Cardiac septum (tissue), 1 donor: Measurements from ENCODE around the gene ANKRD39. TPM values are rescaled to one million over a fixed set of nuclear protein-coding genes. Genes with fewer than 3 reads are reported as not detected.
"Not testable (repeated sequence)": the region's sequence is repeated elsewhere in the genome, so short reads cannot be mapped to it uniquely, and the experiment has no call there.

Source experiments
- DNase-seq: peaks from one replicate; pipeline ENCODE4 v3.0.0-alpha.2; 2020; ENCODE audit warnings: low spot score
- intact Hi-C: fragments of 100-400 bp; cut with DNase I; formaldehyde crosslinking; loops from one replicate; pipeline ENCODE4 v1.14.0; 2022
- total RNA-seq: library from RNA; stranded (reverse); fragmentation: NEBNext Ultra II Directional; extraction: Animal tissue kit (Norgen Biotek cat#: 25700); gene quantifications from one replicate; pipeline ENCODE4 v1.2.1, GENCODE V29; 2021
- donor health status: DM: no; HTN: no; CAD: no.

The ANKRD39 gene
- total RNA-seq, 1 donor from 2014 or later = 15.2 TPM

DNA sequence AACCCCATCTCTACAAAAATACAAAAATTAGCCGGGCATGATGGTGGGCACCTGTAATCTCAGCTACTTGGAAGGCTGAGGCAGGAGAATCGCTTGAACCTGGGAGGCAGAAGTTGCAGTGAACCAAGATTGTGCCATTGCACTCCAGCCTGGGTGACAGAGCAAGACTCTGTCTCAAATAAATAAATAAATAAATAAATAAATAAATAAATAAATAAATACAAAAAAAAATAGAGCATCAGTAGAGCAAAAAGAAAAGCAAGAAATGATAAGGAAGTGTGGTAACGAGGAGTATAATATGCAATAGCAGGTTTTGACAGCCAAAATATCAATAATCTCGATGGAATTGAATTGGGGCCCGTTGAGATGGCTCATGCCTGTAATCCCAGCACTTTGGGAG lies 31.7 kb upstream of the ANKRD39 start:
- intact Hi-C loops, DNase-seq: not testable (repeated sequence)

DNA sequence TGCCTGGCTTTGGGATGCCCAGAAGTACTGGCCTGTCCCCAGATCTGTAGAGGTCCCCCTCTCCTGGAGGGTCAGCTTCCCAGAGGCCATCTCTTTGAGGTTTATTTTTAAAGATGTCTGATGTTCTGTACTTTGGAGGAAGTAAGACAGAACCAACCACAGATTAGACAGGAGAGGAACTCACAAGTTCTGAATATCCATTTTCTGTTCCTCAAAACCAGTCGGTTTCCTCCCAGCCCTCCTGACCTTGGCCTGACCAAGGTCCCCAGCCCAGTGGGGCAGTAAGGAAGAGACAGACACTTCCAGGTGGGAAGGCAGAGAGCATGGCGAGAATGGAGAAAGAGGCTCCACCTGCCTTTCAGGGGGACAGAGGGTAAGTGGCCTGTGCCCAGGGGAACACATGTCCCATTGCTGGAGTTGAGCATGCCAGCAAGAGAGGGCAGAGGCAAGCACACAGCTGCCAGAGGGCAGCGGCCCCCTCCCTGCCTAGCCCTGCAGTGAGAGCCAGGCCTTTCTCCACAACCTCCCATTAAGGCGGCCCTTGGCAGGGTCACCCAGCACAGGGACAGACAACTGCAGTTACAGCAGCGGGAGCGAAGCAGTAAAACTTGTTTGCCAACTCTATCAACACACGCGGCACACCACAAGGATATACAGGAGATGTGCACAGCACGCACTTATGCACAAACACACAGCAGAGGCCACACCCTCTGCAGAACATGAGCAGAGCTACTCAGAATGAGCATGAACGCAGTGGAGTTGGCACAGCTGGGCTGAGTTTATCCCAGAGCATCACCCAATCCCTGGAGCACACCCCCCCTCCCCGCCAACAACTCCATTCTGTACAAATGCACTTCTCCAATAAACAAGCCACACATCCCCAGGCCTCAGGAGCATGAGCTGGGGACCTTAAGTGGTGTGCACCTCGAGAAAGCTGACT lies 30.5 kb upstream of the ANKRD39 start:
- intact Hi-C loops = loop anchor here (1.0 kb wide), 1 partner anchor 19 kb away; no protein-coding TSS in a partner anchor
- no peak for DNase-seq

DNA sequence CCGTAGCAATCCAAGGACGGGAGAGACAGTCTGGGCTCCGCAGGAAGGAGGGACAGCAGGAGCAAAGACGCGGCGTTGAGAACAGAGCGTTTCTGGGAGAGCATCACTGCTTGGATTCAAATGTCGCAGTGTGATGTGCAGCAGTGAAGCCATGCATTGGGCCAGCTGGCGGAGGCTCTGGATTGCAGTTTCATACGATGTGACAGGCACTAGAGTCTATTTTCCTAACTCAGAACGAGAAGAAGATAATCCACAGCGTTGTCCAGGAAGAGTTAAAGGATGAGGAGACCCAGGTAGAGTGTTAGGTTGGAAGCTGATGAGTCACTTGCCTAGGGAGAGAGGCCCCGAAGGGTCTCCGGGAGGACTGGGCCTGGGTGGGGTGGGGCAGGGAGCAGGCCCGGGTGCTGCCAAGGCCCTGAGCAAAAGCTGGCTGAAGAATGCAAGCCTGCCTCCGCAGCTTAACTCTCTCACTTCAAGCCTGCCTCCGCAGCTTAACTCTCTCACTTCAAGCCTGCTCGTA lies 29.7 kb upstream of the ANKRD39 start:
- intact Hi-C loops = loop anchor here (1.0 kb wide), 1 partner anchor 20 kb away; no protein-coding TSS in a partner anchor
- no peak for DNase-seq

DNA sequence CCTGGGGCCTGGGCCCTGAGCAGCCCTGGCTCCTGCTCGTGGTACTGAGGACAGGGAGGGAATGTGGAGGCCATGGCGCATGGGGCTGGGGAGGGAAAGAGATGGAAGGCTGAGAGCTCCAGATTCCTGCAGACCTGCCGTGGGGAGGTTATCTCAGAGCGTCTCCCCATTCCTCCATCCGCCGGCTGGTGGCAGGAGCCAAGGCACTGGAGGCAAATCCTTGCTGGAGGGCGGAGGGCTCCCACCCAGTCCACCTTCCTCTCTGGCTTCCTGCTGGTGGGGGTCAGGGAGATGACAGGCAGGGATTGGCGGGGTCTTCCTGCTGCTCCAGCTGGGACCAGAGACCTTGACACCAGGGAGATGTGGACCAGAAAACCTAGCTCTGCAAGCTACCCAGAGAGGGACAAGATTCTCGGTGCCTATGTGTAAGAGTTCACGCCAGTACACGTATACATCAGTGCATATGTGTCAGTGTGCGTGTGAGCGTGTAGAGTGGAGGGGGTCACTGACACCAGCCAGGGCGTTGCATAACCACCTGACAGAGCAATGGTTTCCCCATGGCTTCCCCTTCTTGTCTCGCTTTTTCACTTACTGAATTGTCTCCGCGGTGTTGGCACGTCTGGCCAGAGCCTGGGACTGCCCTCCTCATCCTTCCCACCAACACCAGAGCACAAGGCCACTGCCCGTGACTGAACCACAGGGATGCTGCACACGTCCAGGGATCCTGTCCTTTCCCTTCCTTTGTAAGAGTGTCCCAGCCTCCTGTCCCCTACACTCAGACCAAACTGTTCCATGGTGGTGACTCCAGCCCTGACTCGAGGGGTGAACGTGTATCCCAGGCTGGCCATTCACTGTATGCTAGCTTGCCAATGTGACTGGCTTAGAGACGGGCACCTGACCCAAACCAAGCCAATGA lies 27.9 kb upstream of the ANKRD39 start:
- intact Hi-C loops = no loop called here
- no peak for DNase-seq

DNA sequence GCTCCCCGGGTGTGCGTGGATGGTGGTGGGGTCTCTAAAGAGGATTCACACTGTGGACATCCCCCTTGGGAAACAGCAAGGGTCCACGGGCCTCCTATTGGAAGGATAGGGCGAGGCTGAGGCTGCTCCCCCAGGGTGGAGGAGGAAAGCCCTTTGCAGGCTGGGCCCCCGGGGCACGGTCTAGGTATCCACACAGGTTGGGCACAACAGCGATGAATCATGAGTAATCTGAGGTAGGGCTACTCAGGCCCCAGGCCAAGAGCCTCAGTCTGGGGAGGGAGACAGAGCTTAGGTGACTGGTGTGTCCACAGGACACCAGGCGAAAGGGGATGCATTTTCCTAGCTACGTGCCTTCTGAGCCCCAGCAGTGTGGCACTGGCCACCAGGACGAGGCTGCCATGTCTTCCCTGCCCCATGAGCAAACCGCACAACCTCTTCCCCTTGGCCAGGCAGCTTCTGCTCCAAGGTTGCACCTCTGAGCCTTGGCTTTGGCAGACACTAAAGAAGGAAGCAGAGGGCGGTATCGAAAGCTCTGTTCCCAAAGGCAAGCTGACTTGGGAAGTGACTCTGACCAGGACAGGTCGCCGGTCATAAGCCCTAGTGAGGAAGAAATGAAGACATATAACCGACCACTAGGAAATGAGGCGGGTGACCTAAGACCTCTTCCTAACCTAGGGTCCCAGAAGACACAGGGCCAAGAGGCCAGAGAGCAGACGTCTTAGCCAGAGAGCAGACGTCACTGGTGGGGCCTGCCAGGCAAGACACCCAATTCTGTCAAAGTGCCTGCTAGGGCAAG lies 26.7 kb upstream of the ANKRD39 start:
- DNase-seq = no peak
- intact Hi-C loops = no loop called here

DNA sequence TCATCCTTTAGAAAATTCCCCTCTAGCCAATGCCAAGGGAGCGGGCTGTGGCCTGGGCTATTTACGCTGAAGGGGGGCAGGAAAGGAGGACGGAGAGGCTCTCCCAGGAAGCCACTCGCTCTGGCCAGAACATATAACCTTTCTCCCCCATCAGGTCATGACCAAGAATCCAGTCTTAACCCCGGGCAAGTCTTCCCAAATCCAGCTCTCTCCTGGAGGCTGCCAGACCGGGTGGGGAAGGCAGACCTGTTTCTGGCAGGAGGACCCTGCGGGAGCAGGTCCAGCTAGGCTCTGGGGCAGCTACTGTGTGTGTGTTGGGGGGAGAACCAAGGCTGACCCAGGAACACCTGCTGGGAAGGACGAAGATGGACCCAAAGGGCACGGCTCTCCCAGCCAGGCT lies 25.5 kb upstream of the ANKRD39 start:
- intact Hi-C loops = no loop called here
- DNase-seq = no peak

DNA sequence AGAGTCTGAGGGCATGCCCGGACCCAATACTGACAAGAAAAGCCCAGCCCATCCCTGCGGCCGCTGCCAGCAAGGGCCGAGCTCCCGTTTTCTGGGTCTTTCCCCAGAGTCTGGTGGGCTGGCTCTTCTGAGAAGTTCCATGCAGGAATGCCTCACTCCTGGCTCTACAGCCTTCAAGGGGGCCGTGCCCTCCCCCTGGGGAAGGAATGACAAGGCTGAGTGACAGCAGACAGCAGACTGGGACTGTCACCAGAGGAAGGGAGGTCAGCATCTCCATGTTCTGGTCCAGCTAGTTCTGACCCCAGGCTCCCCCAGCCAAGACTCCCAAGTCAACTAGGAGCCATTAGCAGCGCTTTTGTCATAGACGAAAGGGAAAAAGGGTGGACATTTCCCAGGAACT lies 25.1 kb upstream of the ANKRD39 start:
- DNase-seq = no peak
- intact Hi-C loops = no loop called here

DNA sequence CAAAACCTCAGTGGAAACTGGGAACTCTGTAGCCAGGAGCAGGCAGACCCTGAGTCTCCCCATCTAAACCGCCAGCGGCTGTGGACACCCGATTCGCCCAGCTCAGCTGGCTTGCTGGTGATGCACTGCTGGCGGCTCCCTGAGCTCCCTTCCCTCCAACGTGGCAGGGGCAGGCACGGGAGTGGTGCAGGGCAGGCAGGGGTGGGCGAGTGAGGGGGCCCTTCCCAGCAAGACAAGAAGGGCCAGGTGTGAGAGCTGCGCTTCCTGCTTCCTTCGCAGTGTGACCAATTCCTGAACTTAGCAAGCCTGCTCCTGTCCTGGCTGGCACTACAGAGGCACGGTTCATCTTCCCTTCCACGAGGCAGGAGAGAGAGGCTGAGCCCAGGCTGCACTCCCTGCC lies 24.4 kb upstream of the ANKRD39 start:
- intact Hi-C loops = no loop called here
- no peak for DNase-seq

DNA sequence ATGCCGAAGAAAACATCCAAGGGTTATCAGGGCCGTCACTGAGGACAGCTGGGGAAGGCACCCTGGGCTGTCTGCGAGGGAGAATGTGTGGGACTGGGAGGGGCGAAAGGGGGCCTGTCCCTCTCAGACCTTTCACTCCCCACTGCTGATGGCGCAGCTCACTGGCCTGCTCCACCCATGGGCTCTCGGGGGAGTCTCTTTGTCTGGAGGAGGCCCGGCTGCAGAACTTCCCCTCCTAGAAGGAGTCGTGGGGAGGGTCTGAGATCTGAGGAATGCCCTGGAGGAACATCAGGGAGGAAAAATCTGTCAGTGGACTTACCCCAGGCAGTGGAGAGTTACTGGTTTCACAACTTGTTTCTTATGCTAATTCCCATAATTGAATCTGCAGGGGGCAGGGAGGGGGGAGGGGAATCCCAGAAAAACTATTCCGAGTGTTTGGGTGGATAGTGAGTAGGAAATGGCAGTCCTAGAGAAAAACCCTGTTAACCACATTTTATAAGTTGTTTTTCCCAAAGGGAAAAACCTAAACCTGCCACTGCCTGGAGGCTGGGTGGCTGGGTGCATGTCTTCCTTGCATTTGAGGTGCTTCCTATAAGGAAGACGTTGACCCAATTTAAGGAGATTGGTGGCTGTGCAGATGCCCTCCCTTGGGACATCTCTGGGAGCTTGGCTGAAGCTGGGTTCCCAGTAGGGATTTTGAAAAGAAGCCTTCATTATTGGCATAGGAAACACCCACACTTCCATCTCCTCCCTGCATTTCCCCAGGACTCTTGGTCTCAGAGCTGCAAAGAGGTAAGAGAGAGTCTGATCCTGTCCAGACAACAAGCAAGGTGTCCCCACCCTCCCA lies 23.8 kb upstream of the ANKRD39 start:
- intact Hi-C loops = loop anchor here (1.0 kb wide), 1 partner anchor 23 kb away; no protein-coding TSS in a partner anchor
- DNase-seq = no peak

DNA sequence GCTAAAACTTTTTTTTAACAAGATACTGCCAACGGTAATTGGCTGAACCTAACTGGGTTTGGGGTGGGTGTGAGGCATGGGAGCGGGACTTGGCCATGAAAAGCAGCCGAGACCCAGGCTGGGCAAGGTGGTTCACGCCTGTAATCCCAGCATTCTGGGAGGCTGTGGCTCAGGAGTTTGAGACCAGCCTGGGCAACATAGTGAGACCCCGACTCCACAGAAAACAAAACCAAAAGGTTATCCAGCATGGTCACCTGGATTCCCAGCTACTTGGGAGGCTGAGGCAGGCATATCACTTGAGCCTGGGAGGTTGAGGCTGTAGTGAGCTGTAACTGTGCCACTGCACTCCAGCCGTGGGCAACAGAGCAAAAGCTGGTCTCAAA lies 23.1 kb upstream of the ANKRD39 start:
- DNase-seq = no peak
- intact Hi-C loops = loop anchor here (1.0 kb wide), 1 partner anchor 23 kb away; no protein-coding TSS in a partner anchor

DNA sequence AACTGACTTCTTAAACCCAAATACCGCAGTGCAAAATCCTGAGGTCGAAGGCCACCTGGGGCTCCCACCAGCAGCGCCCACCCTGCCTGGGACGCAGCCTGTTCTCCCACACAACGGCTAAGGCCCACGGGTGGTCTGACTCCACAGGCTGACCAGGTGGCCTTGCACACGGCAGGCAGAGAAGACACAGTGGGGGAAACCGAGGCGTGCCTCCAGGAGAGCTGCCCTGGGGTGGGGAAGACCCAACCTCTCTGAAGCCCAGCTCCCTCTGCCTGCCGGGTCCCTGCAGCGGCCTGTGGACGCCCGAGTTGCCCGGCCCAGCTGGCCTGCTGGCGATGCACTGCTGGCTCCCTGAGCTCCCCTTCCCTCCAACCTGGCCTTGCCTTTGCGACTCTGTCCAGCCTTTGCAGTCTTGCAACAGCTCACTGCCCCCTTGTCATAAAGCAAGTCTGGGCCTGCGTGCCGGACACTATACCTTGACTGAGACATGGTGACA lies 21.8 kb upstream of the ANKRD39 start:
- DNase-seq = no peak
- intact Hi-C loops = no loop called here

DNA sequence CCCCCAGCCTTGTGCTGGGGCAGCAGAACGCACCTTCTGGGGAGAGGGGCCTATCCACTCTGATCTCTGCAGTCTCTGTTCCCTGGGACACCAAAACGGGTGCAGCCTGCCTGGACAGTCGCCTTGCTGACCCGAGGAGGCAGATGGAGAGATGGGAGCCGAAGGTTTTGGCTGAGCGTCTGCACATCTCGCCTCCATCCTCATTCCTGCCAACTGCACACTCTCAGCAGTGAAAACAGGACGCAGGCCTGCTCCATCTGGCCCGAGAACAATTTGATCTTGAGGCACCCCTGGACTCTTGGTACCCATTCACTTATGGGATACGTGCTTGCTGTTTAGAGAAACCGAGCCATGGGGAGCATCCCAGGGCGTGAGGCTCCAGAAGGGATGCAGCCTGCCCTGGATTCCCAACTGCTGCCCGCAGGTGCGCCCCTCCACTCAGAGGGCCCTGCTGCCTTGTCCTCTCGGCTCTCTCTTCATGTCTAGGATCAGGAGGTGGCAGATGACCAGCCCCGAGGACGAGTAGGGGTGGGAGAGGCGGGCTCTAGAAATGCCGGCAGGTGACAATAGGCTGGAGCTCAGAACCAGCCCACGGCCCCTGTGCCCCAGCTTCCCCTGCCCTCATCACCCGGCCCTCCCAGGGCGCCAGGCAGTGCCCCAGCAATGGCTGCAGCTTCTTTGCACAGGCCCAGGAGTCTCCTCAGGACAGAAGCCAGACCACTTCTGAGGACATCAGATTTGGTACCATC lies 21.2 kb upstream of the ANKRD39 start:
- no peak for DNase-seq
- intact Hi-C loops = no loop called here

DNA sequence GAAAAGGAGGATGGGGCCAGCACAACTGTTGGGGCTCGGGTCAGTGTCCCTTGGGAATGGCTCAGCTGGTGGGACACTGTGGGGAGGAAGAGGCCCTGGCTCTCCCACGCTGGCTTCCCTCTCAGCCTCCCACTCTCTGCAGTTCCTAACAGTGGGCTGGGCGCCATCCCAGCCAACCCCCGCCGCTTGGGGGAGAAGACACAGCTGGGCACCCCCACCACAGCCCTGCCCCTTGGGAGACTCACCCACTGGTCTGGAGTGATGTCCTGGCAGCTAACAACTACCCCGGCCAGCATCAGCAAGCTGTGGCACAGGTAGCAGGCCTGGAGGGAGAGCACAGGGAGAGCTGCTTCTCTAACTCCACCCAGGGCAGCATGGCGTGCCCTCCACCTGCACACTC lies 20.4 kb upstream of the ANKRD39 start:
- DNase-seq = no peak

DNA sequence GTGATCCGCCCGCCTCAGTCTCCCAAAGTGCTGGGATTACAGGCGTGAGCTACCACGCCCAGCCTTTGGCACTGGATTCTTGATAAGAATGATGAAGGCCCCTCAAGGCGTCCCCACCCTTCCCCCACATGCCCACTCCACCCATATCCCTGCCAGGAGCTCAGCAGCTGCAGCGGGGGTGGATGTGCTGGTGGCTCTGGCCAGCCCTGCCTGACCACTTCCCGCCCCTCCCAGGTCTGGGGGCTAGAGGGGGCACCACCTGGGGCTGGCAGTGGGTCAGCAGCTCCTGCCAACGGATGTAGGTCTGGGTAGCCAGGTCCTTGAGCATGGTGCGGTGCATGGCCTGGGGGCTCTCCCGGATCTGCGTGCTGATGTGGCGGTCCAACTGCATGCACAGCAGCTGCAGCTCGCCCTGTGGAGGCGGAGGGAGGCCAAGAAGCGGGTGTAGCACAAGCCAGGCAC lies 19.8 kb upstream of the ANKRD39 start:
- no peak for DNase-seq
- intact Hi-C loops = no loop called here

More for the DNA sequence above, 20.4 kb upstream of the ANKRD39 start:
- intact Hi-C loops = no loop called here

DNA sequence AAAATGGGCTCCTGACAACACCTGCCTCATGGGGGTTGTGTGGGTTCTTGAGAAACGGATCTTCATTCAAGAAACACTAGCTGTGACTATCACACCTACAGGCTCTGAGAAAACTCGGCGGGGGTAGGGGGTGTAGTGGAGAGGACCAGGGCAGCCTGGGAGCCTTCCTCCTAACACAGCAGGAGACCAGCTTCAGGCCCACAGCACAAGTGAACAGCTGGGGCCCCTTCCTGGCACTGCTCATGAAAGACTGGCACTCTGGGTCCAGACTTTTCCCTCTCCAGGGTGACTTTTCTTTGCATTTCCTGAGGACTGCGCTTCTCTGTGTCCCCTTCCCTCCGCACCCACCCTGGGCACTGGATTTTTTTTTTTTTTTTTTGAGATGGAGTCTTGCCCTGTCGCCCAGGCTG lies 19.2 kb upstream of the ANKRD39 start:
- intact Hi-C loops = no loop called here
- no peak for DNase-seq

DNA sequence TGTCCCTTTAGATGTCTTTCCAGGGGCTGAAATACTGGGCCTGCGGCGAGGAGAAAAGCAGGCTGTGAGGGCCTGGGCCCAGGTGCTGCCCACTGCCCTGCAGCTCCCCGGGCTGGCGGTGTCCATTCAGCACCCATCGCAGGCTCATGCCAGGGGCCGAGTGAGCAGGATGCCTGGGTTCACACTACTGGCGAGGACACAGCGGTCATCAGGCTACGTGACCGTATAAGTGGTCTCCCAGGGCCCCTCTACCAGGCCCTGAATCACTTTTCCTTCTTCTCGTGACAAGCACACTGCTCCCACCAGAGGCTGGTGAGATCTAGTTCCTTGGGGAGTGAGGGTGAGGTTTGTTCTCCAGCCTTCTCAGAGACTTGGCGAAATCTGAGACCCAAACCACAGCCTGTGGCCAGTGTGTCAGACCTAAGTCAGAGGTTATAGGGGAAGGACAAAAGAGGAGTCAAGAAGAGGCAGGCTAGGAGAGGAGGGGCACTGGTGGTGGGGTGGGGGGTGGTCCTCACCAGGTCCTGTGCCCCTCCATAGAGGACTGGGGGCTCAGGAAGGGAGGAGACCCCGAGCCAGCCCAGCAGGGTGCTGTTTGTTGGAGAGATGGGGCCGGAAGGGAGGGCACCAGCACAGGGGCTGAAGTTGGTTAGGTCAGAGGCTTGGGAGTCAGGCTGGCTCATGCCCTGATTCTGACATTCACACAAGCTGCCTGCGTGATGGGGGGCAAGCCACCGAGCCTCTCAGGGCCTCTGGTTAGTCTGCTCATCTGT lies 18.6 kb upstream of the ANKRD39 start:
- no peak for DNase-seq
- intact Hi-C loops = no loop called here
